ENCODE measurements around the gene MCRIP1. TPM values are rescaled to one million over a fixed set of nuclear protein-coding genes. Genes with fewer than 3 reads are reported as not detected.

The MCRIP1 gene
- total and polyA plus RNA-seq, 2 of the 8 experiments (the other 6 are each of a cell fraction or from before 2014, with no cell fraction given), result 103 to 151 TPM

DNA sequence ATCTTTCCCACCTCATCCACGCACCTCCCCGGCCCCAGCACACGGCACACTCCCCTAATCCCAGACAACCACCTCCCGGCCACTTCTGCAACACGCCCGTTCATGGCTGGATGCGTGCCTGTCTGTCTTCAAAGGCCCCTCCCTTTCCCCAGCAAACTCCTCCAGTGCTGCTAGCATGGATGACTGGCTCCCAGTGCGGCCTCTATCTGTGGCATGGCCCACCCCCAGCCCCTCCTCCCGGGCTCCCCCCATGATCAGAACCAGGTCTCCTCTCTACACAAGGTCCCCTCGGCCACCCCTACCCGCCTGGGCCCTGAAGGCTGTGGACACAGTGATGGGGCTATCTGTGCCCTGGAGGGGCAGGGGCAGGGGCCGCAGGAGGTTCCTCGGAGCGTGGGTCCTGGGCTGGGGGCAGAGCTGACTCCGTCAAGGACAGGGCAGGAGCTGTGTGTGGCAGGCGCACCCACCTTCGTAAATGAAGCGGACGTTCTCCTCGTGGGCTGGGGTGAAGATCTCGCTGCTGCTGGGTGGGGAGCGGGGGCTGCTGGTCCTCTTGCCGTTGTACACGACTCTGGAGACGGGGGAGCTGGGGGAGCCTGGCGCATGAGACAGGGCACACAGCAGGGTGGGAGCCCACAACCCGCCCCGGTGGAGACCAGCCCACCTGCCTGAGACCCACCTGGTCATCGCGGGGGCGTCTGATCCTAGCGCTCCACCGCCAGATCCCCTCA lies 9.1 kb downstream of the MCRIP1 start (continued):
- TF ChIP-seq SIRT6 (IDR thresholded peaks at IDR 0.05; ENCODE audit: low read length), result no peak

All from H1 (cell line).